GM12873 (cell line): Measurements from ENCODE around the gene ELMO2.

Source experiments
- TF ChIP-seq, protein P1 (sequence below): IDR thresholded peaks from 2 replicates; pipeline ENCODE4 v1.5.1; 2012; ENCODE audit warnings: low read depth, mild to moderate bottlenecking, moderate library complexity, low read length, control low read depth; ENCODE audit not compliant: insufficient read depth; ENCODE audit errors: missing control alignments

Gene ELMO2

DNA sequence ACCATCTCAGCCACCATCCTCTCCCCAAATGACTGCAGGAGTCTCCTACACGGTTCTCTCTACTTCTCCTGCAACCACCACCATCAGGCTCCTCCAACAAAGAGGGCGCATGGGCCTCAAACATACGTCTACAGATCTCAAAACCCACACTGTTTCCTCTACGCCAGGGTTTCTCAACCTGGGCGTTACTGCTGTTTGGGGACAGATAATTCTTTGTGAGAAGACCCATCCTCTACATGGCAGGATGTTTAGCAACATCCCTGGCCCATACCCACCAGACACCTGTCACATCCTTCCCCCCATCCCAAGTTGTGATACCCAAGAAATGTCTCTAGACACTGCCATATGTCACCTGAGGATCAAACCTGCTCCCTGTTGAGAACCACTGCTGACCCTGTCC, 45.0 kb downstream of the ELMO2 start:
- TF ChIP-seq, protein P1, sequence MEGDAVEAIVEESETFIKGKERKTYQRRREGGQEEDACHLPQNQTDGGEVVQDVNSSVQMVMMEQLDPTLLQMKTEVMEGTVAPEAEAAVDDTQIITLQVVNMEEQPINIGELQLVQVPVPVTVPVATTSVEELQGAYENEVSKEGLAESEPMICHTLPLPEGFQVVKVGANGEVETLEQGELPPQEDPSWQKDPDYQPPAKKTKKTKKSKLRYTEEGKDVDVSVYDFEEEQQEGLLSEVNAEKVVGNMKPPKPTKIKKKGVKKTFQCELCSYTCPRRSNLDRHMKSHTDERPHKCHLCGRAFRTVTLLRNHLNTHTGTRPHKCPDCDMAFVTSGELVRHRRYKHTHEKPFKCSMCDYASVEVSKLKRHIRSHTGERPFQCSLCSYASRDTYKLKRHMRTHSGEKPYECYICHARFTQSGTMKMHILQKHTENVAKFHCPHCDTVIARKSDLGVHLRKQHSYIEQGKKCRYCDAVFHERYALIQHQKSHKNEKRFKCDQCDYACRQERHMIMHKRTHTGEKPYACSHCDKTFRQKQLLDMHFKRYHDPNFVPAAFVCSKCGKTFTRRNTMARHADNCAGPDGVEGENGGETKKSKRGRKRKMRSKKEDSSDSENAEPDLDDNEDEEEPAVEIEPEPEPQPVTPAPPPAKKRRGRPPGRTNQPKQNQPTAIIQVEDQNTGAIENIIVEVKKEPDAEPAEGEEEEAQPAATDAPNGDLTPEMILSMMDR: no peak

DNA sequence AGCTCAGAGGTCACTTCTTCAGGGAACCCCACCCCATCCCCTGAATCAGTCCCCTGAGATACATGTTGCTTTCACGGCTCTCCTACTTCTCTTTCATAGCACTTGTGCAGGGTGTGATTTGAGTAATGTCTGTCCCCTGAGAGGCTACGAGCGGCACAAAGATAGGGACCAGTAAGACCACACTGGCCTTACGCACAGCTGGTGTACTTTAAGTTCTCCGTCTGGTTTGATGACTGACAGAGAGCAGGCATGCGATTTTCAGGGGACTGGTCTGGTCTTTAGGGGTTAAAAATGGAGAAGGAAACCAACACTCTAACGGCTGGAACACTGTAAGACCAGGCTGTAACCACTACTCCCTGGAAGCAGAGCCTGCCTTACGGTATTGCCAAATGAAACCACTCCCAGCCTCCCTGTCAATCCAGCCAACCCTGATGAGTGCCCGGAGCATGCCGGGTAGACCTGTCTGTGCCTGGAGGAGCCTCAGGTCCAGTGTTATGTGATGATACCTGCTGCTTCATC, 47.1 kb downstream of the ELMO2 start:
- TF ChIP-seq, protein P1: no peak

DNA sequence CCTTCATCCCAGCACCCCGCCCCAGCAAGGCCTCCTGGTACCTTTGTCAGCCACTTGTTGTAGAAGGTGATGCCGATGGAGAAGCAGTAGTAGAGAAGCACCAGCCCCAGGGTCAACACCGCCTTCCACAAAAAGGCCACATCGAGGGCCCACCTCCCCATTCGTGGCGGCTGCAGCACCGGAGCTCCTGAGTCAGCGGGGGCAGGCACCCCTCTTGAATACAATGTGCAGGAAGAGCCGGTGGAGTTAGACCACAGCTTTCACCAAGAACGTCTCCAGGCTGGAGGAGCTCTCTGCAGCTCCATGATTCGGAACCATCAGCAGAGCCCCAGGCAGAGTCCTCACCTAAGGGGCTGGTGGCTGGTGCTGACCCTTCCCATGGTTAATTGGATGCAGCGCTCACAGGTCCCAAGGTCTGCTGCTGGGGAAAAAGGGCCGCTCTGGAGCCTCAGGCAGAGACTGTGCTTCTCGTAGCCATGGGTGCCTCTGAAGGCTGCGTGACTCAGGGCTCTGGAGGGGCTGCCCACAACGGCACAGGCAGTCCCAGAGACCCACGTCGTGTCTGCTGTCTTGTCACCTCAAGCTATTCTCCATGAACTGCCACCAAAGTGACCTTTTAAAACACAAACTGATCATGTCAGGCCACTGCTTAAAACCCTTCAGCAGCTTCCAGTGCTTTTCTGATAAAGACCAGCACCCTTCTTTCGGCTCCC, 47.9 kb downstream of the ELMO2 start:
- TF ChIP-seq, protein P1: no peak

DNA sequence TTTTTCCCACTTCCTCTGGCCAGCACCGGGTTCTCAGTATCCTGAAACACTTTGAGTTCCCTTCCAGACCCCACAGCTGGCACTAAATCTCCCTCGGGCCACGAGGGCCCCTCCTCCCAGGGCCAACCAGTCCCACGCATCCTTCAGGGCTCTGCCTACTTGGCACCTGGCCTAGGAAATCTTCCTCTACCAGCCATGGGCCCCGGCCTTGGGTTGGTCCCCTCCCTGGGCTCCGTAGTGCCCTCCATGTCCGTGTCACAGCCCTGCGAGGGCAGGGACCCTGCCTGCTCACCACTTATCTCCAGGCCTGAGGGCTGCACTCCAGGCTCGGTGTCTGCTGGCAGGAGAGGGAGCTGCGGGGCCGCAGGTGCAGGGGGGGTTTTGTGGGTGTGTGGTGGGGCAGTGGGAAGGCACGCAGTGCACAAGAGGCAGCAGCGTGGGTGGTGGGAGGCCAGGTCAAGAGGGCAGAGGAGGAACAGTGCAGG, 49.3 kb downstream of the ELMO2 start:
- TF ChIP-seq, protein P1: no peak

DNA sequence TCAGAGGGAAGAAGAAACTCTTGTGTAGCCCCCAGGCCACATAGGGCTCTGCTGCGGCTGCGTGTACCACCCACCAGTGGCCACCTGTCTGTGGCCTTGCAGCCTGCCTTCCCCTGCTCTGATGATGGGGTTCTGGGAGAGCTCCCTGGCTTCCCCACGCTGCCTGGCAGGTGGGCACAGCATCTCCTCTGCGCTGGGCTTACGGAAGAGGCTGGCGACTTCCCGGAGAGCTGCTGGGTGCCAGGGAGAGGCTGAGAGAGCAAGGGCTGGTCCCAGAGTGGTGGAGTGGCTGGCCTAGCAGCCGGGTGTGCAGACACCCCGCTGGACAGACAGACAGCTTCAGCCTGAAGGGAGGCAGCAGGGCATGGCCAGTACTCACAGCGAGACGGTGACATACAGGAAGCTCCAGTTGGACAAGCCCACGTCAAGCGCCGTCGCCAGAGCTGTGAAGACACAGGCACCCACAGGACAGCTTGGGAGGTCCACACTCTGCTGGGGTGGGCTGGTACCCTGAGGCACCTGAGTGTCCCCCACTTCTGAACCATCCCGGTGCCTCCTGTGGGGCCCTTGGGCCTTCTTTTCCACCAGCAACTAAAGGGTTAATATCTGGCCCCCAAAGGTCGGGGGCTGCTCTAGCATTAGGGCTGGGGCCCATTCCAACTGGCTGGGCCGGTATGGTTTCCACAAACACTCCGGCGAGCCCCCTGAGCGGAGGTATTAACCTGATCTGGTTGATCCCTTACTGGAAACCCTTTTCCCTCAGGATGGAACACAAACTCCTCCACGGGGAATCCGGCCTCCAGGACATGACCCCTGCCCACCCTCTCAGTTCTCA, 50.0 kb downstream of the ELMO2 start:
- TF ChIP-seq, protein P1: no peak

DNA sequence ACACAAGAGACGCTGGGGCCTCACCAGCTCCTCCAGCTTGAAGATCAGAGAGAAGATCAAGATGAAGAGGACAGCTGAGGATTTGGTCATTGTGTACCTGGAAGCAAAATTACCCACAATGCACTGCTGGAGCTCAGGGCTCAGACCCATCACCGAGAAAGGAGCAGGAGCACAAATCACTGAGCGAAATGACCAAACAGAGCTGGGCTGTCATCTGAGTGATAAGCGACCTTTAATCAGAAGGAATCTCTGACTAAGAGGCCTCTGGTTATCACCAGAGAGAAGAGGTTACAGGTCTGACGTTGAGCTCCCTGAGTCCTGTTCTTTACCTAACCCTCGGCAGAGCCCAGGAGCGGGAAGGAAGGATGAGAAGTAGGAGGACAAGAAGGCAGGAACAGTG, 50.6 kb downstream of the ELMO2 start:
- TF ChIP-seq, protein P1: no peak
